HG03469 (cell line): ENCODE data around the gene DDX51.

Experiments
- ATAC-seq: cut with Tn5 transposase; IDR thresholded peaks from one replicate; pipeline ENCODE4 v1.9.1; 2021; ENCODE audit warnings: mild to moderate bottlenecking, moderate library complexity, moderate number of reproducible peaks; ENCODE audit not compliant: unreplicated experiment

DDX51 gene

DNA sequence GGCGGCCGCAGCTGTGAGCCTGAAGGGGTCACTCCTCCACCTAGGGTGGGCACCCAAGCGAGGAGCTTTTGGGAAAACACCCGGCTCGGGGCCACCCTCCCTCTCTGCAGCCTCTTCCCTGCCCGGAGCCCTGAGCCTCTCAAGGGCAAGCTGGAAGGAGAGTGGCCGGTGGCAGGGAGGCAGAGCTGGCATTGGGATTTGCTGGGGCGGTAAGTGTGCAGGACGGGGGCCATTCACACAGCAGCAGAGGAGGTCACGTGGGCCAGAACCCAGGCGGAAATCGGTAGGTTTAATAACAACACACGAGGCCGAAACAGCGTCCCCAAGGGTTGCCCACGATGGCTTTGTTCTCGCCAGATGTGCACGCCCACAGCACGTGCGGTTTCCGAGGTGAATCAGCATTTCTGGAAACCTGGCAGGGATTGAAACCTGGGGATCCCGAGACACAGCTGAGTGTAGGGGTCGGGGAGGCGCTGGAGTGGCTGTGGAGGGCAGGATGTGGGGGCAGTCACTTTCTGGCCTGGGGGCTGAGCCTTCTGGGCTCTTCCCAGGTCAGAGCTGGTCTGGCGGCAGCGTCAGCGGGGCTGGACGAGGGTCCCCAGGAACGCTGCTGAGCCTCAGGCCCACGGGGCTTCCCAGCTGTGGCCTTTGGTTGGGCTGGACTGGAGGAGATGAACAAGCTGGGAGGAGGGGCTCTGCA, 23.6 kb upstream of the DDX51 start:
- ATAC-seq = no peak

DNA sequence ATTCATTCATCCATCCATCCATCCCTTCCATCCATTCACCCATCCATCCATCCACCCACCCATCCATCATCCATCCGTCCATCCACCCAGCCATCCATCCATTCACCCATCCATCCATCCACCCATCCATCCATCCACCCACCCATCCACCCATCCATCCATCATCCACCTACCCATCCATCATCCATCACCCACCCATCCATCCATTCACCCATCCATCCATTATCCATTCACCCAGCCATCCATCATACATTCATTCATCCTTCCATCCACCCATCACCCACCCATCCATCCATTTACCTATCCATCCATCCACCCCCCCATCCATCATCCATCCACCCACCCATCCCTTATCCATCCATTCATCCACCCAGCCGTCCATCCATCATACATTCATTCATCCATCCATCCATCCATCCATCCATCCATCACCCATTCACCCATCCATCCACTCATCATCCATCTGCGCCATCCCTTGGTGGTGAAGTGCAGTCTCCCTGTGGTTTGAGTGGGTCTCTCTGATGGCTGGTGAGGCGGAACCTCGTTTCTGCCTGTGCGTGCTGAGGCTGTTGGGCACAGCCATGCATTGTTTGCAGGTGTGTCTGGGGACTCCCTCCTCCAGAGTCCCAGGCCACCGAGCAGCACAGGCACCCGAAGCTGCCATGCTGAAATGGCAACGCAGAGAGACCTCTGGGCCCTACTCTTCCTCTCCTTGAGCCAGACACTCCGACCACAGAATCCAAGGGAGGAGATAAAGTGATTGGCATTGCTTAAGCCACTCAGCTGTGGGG, 22.9 kb upstream of the DDX51 start:
- no peak for ATAC-seq

GRCh38 chr12:132166093-132166492, 22.0 kb upstream of the DDX51 start:
- no peak for ATAC-seq

GRCh38 chr12:132165584-132165983, 21.5 kb upstream of the DDX51 start:
- ATAC-seq = no peak

DNA sequence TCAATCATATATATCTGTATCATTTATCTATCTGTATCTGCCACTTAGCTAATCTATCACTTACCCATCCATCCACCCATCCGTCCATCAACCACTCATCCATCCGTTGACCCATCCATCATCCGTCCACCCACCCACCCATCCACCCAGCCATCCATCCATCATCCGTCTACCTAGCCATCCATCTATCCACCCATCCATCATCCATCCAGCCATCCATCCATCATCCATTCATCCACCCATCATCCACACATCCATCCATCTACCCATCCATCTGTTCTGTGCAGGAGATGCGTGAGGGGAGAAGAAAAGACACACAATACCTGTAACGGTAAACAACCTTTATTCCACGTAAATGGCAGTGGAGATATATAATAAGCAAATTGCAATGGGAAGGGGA, 20.3 kb upstream of the DDX51 start:
- no peak for ATAC-seq

GRCh38 chr12:132163911-132164288, 19.8 kb upstream of the DDX51 start:
- no peak for ATAC-seq

DNA sequence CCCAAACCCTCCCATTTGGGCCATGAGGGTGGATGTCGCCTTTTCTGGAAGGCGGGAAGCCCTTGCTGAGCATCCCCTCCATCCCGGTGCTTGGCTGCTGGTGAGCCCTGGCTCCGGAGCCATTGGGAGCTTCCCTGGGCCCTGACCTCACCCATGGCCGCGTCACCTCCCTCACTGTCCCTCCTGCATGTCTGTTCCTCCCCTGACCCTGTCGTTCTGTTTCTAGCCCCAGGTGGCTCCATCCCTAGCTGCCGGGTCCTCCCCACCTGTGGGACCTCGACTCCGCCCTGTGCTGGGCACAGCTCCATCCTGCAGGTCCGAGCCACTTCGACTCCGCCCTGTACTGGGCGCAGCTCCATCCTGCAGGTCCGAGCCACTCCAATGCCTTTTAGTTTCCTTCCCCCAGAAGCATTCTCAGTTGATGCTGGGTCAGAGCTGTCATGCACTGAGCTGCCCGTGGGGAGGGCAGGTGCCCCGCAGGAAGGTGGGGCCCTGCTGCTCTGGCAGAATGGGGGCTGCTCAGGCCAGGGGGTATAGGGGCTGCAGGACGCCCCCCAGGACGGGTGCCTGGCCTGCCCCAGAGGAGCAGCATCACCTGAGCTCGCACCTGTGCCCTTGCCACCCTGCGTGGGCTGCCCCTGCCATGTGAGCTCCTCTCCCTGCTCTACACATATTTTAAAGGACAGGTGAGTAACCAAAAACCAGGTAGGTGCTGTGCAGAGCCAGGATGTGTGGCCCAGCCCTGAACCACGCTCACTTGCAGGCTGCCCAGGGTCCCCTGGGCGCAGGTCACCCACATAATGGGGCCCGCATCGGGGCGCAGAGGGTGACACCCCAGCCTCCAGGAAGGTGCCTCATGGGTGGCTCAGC, 19.2 kb upstream of the DDX51 start:
- no peak for ATAC-seq

DNA sequence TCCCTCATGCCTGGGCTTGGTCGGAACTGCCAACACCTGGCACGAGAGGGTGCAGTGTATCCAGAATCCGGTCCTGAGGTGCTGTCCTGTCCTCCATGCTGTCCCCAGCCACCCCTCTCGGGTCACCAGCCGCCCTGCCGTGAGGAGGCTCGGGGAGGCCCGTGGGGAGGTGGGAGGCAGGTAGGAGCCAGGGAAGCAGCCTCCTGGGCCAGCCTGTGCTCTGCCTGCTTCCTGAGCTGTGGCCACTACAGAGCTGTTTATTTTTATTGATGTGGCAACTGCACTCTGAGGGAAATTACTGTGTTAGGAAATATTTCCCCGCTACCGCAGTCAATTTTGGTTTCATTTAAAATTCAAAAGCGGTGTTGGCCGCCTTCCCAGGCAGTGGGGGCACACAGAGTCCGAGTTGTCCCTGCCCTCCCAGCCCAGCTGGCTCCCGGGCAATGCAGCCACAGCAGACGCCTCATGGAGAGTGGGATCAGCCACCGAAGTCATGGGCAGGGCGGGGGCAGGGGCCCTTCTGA, 18.5 kb upstream of the DDX51 start:
- no peak for ATAC-seq

DNA sequence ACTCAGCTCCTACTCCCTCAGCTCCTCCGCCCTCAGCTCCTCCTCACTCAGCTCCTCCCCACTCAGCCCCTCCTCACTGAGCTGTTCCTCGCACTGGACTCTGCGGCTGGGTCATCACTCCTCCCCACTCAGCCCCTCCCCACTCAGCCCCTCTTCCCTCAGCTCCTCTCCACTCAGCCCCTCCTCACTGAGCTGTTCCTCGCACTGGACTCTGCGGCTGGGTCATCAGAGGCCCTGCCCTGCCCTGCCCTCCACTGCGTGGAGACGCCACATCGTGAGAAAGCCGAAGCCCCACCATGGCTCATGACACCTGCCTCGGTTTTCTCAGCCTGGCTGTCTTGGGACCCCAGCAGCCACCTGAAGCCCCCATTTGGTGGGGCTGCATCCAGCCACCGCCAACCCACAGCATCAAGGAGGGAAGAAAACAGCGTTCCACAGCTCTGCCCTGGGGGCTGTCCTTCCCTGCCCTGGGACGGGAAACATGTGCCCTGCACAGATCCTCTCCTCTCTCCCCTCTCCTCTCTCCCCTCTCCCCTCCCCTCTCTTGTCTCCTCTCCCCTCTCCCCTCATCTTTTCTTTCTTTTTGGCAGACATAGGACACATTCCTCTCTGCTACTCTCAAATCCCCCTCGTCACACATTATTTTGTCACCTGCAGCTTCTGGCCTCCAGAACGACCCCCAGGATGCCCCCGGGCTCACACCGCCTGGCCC, 17.8 kb upstream of the DDX51 start:
- ATAC-seq = no peak

- ATAC-seq = no peak
Measured at GRCh38 chr12:132161036-132161781, 17.1 kb upstream of the DDX51 start.

DNA sequence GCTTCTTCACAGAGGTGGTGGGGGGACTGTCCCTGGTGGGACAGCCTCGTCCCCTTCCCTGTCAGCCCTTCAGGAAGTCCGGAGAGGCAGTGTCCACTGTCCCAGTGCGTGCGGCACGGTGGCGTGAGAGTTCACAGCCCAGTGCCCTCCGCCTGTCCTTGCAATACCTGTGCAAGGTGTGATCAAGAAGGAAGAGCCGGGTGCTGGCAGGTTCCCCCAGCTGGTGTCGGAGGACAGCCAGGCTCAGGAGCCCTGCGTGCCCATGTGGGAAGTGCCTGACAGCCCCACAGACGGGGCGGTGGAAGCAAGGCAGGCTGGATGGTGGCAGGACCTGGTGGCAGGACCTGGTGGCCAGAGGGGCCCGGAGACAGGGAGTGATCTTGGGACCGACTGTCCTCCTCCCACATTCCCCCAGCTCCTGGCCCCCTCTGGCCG, 16.5 kb upstream of the DDX51 start:
- no peak for ATAC-seq

- no peak for ATAC-seq
Measured at GRCh38 chr12:132160016-132160415, 15.9 kb upstream of the DDX51 start.

GRCh38 chr12:132159555-132160003, 15.5 kb upstream of the DDX51 start:
- ATAC-seq = no peak

- ATAC-seq = no peak
Measured at GRCh38 chr12:132158677-132159554, 14.8 kb upstream of the DDX51 start.

- no peak for ATAC-seq
Measured at GRCh38 chr12:132157733-132158409, 13.8 kb upstream of the DDX51 start.

GRCh38 chr12:132156573-132157325, 12.6 kb upstream of the DDX51 start:
- ATAC-seq = no peak

DNA sequence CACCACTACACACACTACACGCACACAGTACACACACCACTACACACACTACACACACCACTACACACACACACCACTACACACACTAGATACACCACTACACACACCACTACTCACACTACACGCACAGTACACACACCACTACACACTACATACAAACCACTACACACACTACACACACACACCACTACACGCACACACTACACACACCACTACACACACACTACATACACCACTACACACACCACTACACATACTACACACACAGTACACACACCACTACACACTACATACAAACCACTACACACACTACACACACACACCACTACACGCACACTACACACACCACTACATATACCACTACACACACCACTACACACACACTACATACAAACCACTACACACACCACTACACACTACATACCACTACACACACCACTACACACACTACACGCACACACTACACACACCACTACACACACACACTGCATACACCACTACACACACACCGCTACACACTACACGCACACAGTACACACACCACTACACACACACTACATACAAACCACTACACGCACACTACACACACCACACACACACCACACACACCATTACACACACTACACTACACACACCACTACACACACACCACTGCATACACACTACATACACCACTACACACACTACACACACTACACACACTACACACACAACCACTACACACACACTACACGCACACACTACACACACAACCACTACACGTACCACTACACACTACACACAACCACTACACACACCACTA, 11.9 kb upstream of the DDX51 start:
- no peak for ATAC-seq
